Activated naive CD8-positive, alpha-beta T cell treated with anti-CD3 and anti-CD28 coated beads, Interleukin-2, amount 10 ng/mL, durations not matched to agents 7 days and 5 days (primary cell): ENCODE results near the gene TMEM203. TPM values are rescaled to one million over a fixed set of nuclear protein-coding genes. Genes with fewer than 3 reads are reported as not detected.

Experiments
- ATAC-seq: fragments of 150-1000 bp; cut with Tn5 transposase; one replicate; pipeline ENCODE4 v1.10.0; 2021; ENCODE audit warnings: low read depth, moderate library complexity
- POLR2A ChIA-PET: fragments of 350-600 bp; sonication (Branson Sonifier 250); formaldehyde crosslinking; loops from one replicate; lab custom pipeline; 2021; ENCODE audit warnings: antibody characterized with exemption; lab: Charles Lee
- DNase-seq: peaks from one replicate; pipeline ENCODE4 v3.0.0; 2021
- H3K27ac Mint-ChIP-seq: one replicate; pipeline ENCODE4 v1.8.0; 2022; ENCODE audit warnings: mild to moderate bottlenecking, mixed read lengths
- H3K27me3 Mint-ChIP-seq: one replicate; pipeline ENCODE4 v1.8.0; 2022; ENCODE audit warnings: mild to moderate bottlenecking, moderate library complexity, mixed read lengths
- H3K36me3 Mint-ChIP-seq: one replicate; pipeline ENCODE4 v1.8.0; 2021; ENCODE audit warnings: mild to moderate bottlenecking, mixed read lengths
- H3K4me1 Mint-ChIP-seq: one replicate; pipeline ENCODE4 v1.8.0; 2021; ENCODE audit warnings: mixed read lengths
- H3K4me3 Mint-ChIP-seq: one replicate; pipeline ENCODE4 v1.8.0; 2022; ENCODE audit warnings: mild to moderate bottlenecking, moderate library complexity, mixed read lengths
- H3K9me3 Mint-ChIP-seq: one replicate; pipeline ENCODE4 v1.8.0; 2021; ENCODE audit warnings: mixed read lengths
- total RNA-seq, 2 experiments: library from RNA; stranded (reverse); gene quantifications; one replicate each; pipeline ENCODE4 v1.2.3, GENCODE V29; 2021

TMEM203 gene
- total RNA-seq, 2 experiments from 2014 or later, result 37.4 to 39.4 TPM

DNA sequence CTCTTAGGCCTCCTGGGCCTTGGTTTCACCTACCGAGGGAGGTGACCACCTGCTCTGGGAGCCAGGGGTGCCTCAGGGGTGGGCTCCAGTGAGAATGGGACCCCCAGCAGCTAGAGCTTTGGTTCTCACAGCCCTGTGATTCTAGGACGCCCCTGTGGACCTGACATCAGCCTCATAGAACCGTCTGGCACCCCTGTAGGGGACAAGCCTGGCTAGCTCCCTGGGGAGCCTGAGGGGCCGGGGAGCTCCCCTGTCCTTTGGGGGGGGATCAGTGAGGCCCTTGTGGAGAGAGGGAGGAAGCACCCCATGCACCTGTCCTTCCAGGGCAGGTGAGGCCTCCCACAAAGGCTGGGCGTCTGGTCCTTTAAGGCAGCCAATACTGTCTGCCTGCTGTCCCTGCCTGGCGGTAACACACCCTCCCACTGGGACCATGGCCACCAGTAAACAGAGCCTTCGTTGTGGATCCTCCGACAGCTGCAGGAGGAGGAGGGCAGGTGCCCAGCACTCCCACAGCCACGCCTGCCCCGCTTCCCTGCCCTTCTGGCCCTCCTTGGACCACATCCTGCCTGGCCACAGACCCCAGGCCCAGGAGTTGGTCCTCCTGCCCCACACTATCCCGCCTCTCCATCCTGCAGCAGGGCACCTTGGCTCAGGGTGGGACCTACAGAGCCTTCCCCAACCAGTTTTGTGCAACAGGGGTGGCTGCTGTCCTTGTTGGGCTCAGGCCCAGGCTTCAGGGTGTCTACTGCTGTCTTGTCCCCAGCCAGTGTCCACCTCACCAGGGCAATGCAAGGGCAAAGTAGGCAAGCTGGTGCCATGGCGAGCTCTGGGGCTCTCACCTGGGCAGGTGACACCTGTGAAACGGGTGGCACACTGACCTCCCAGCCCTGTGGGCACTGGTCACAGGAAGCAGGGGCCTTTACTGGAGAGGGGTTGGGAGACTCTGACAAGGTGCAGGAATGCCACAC, 32.6 kb upstream of the TMEM203 start:
- Mint-ChIP-seq H3K36me3 (peaks cover 14% of the 10 kb centered on the region), H3K4me1 (peaks cover 15% of the 10 kb centered on the region), H3K9me3 (no peaks in the 10 kb centered on the region), H3K27me3 (no peaks in the 10 kb centered on the region), H3K27ac (no peak overlapping the region), H3K4me3 (no peak overlapping the region)
- ATAC-seq (no peak), DNase-seq (no peak)
- POLR2A ChIA-PET, result interaction anchor here (1.5 kb wide), 1 partner anchor 108 kb away, joined by 5 read pairs; no protein-coding TSS in a partner anchor

- no peaks in the 10 kb centered on the region for H3K9me3 Mint-ChIP-seq
- POLR2A ChIA-PET, result interaction anchor here (0.6 to 1.2 kb wide), 8 partner anchors 18 to 190 kb away, joined by 3 to 8 read pairs (median 4); partner anchors contain the start of genes ANAPC2, MAN1B1, NELFB and NPDC1
- peaks cover 8% of the 10 kb centered on the region for H3K4me1 Mint-ChIP-seq
- ATAC-seq, result no peak
- DNase-seq, result no peak
- H3K36me3 Mint-ChIP-seq, result peaks cover 4% of the 10 kb centered on the region
- no peaks in the 10 kb centered on the region for H3K27me3 Mint-ChIP-seq
- no peak overlapping the region for H3K27ac Mint-ChIP-seq
- no peak overlapping the region for H3K4me3 Mint-ChIP-seq
Measured at GRCh38 chr9:137236936-137237421, 31.5 kb upstream of the TMEM203 start.

- no peak overlapping the region for H3K4me3 Mint-ChIP-seq
- H3K4me1 Mint-ChIP-seq, result peaks cover 8% of the 10 kb centered on the region
- H3K9me3 Mint-ChIP-seq, result no peaks in the 10 kb centered on the region
- H3K36me3 Mint-ChIP-seq, result peaks cover 3% of the 10 kb centered on the region
- no peak overlapping the region for H3K27ac Mint-ChIP-seq
- ATAC-seq (peak; percentile 25), DNase-seq (peak; percentile 93)
- POLR2A ChIA-PET, result interaction anchor here (0.6 to 1.2 kb wide), 8 partner anchors 19 to 190 kb away, joined by 3 to 8 read pairs (median 4); partner anchors contain the start of genes ANAPC2, MAN1B1, NELFB and NPDC1
- H3K27me3 Mint-ChIP-seq, result no peaks in the 10 kb centered on the region
Measured at GRCh38 chr9:137236238-137236935, 30.9 kb upstream of the TMEM203 start.

DNA sequence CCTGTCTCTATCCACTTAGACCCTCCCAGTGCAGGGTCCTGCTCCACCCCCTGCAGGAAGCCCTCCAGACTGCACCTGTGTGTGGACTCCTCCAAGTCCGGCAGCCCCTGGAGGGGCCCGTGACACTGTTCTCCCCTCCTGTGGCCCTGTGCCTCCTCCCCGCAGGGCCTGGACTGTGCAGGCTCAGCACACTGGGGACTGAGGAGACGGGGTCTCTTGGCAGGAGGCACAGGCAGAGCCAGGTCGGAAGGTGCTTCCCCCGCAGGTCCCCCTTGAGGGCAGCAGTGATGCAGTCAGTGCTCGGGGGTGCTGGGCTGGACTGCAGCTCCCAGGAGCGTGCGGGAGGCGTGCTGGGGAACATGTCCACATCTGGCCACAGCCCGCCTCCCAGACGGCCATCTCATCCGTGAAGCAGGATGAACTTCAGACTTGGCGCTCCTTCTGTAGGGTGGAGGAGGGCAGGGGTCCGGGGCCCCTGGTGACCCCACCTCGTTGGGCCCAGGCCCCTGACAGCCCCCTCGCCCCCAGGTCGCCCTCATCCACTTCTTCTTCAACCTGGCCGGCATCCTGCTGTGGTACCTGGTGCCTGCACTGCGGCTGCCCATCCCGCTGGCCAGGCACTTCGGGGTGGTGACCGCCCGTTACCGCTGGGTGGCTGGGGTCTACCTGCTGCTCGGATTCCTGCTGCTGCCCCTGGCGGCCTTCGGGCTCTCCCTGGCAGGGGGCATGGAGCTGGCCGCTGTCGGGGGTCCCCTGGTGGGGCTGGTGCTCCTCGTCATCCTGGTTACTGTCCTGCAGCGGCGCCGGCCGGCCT, 30.2 kb upstream of the TMEM203 start:
- H3K27me3 Mint-ChIP-seq, result no peaks in the 10 kb centered on the region
- POLR2A ChIA-PET, result interaction anchor here (1.0 to 1.2 kb wide), 6 partner anchors 21 to 189 kb away, joined by 3 to 8 read pairs (median 4); partner anchors contain the start of genes ANAPC2, NPDC1, SSNA1 and TPRN
- H3K4me1 Mint-ChIP-seq, result peaks cover 8% of the 10 kb centered on the region
- H3K4me3 Mint-ChIP-seq, result no peak overlapping the region
- ATAC-seq (no peak), DNase-seq (peak; percentile 36)
- no peaks in the 10 kb centered on the region for H3K9me3 Mint-ChIP-seq
- no peaks in the 10 kb centered on the region for H3K36me3 Mint-ChIP-seq
- peak overlapping the region; percentile 30 for H3K27ac Mint-ChIP-seq

GRCh38 chr9:137234758-137235423, 29.4 kb upstream of the TMEM203 start:
- H3K9me3 Mint-ChIP-seq, result no peaks in the 10 kb centered on the region
- H3K36me3 Mint-ChIP-seq, result no peaks in the 10 kb centered on the region
- no peak for DNase-seq
- H3K27ac Mint-ChIP-seq, result no peak overlapping the region
- H3K4me1 Mint-ChIP-seq, result peaks cover 8% of the 10 kb centered on the region
- POLR2A ChIA-PET, result interaction anchor here (1.1 kb wide), 1 partner anchor 165 kb away, joined by 3 read pairs; no protein-coding TSS in a partner anchor
- no peak overlapping the region for H3K4me3 Mint-ChIP-seq
- ATAC-seq, result no peak
- H3K27me3 Mint-ChIP-seq, result no peaks in the 10 kb centered on the region

DNA sequence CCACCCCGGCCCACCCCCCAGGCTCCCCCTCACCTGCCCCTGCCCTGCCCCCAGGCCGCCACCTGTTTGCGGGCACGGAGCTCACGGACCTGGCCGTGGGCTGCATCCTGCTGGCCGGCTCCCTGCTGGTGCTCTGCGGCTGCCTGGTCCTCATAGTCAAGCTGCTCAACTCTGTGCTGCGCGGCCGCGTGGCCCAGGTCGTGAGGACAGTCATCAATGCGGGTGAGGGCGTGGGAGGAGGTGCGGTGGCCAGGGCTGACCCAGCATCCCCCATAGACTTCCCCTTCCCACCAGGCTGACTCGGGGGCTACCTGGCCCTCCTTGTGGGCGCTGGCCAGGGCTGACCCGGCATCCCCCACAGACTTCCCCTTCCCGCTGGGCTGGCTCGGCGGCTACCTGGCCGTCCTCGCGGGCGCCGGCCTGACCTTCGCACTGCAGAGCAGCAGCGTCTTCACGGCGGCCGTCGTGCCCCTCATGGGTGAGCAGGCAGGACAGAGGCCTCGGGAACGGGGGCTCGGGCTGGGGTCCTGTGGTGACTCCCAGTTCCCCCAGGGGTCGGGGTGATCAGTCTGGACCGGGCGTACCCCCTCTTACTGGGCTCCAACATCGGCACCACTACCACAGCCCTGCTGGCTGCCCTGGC, 28.7 kb upstream of the TMEM203 start:
- no peaks in the 10 kb centered on the region for H3K27me3 Mint-ChIP-seq

DNA sequence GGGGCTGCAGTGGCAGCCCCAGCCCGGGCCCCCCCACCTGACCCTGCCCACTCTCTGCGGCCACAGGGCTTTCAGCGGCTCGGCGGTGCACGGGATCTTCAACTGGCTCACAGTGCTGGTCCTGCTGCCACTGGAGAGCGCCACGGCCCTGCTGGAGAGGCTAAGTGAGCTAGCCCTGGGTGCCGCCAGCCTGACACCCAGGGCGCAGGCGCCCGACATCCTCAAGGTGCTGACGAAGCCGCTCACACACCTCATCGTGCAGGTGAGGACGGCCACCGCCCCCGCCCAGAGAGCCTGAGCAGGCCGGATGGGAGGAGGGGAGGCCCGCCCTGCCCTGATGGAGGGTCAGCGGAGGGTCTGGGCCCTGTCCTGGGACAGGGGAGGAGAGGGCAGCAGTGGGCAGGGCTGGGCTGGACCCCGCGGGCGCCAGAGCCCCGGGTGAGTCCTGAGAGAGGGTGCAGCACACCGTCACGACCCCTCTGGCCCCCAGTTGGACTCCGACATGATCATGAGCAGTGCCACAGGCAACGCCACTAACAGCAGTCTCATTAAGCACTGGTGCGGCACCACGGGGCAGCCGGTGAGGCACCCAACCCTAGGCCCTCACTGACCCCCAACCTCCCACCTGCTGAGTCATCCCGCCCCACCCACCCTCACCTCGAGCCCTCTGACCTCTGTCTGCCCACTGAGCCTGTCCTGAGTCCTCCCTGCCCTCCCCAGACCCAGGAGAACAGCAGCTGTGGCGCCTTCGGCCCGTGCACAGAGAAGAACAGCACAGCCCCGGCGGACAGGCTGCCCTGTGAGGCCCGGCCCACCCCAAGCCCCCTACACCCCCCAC, 27.9 kb upstream of the TMEM203 start:
- Mint-ChIP-seq H3K4me1 (peaks cover 3% of the 10 kb centered on the region), H3K9me3 (no peaks in the 10 kb centered on the region), H3K27me3 (no peaks in the 10 kb centered on the region), H3K36me3 (no peaks in the 10 kb centered on the region), H3K4me3 (no peak overlapping the region), H3K27ac (no peak overlapping the region)
- POLR2A ChIA-PET, result interaction anchor here (1.1 kb wide), 1 partner anchor 9 kb away, joined by 3 read pairs; no protein-coding TSS in a partner anchor
- ATAC-seq (no peak), DNase-seq (no peak)

More for the DNA sequence above, 28.7 kb upstream of the TMEM203 start:
- POLR2A ChIA-PET, result no interaction called here
- no peak overlapping the region for H3K27ac Mint-ChIP-seq
- DNase-seq (no peak), ATAC-seq (no peak)
- H3K4me1 Mint-ChIP-seq, result peaks cover 5% of the 10 kb centered on the region
- H3K9me3 Mint-ChIP-seq, result no peaks in the 10 kb centered on the region
- no peaks in the 10 kb centered on the region for H3K36me3 Mint-ChIP-seq
- no peak overlapping the region for H3K4me3 Mint-ChIP-seq

- POLR2A ChIA-PET, result interaction anchor here (1.1 kb wide), 1 partner anchor 10 kb away, joined by 3 read pairs; no protein-coding TSS in a partner anchor
- no peak overlapping the region for H3K27ac Mint-ChIP-seq
- no peaks in the 10 kb centered on the region for H3K9me3 Mint-ChIP-seq
Measured at GRCh38 chr9:137232510-137232909, 27.1 kb upstream of the TMEM203 start.

GRCh38 chr9:137232101-137232500, 26.7 kb upstream of the TMEM203 start:
- no peaks in the 10 kb centered on the region for H3K36me3 Mint-ChIP-seq
- no peak for DNase-seq
- peaks cover 4% of the 10 kb centered on the region for H3K4me1 Mint-ChIP-seq
- no peak overlapping the region for H3K27ac Mint-ChIP-seq
- no peaks in the 10 kb centered on the region for H3K9me3 Mint-ChIP-seq
- POLR2A ChIA-PET, result interaction anchor here (1.7 kb wide), 1 partner anchor 9 kb away, joined by 8 read pairs; the partner anchor contains the start of gene TUBB4B
- H3K4me3 Mint-ChIP-seq, result no peak overlapping the region
- ATAC-seq, result no peak
- H3K27me3 Mint-ChIP-seq, result peaks cover 2% of the 10 kb centered on the region

More at GRCh38 chr9:137232510-137232909, 27.1 kb upstream of the TMEM203 start:
- H3K36me3 Mint-ChIP-seq, result no peaks in the 10 kb centered on the region
- peaks cover 2% of the 10 kb centered on the region for H3K4me1 Mint-ChIP-seq
- H3K27me3 Mint-ChIP-seq, result peaks cover 2% of the 10 kb centered on the region
- DNase-seq (no peak), ATAC-seq (no peak)
- no peak overlapping the region for H3K4me3 Mint-ChIP-seq

- Mint-ChIP-seq H3K9me3 (no peaks in the 10 kb centered on the region), H3K27ac (no peak overlapping the region), H3K36me3 (no peaks in the 10 kb centered on the region), H3K4me3 (no peak overlapping the region), H3K4me1 (peaks cover 4% of the 10 kb centered on the region), H3K27me3 (peaks cover 2% of the 10 kb centered on the region)
- no peak for ATAC-seq
- POLR2A ChIA-PET, result interaction anchor here (1.7 kb wide), 1 partner anchor 9 kb away, joined by 8 read pairs; the partner anchor contains the start of gene TUBB4B
- DNase-seq, result no peak
Measured at GRCh38 chr9:137231372-137232039, 26.1 kb upstream of the TMEM203 start.
